Sigmoid colon (tissue), 4 donors: Measurements from ENCODE around the gene DGLUCY.

ENCODE experiments used
- CTCF ChIP-seq, 4 experiments: fragments of 450-650 bp in 3 of 4; fragments of 200-600 bp in 1 of 4; IDR thresholded peaks; one replicate each; pipeline ENCODE4 v1.5.1; 2016 to 2019; ENCODE audit warnings: antibody characterized with exemption in 4 of 4, mild to moderate bottlenecking in 3 of 4, moderate library complexity in 2 of 4
- EP300 ChIP-seq, 4 donors: sonication (generic); formaldehyde crosslinking; IDR thresholded peaks; one replicate each; pipeline ENCODE4 v1.6.1; 2017; ENCODE audit warnings: antibody characterized with exemption in 4 of 4

DNA sequence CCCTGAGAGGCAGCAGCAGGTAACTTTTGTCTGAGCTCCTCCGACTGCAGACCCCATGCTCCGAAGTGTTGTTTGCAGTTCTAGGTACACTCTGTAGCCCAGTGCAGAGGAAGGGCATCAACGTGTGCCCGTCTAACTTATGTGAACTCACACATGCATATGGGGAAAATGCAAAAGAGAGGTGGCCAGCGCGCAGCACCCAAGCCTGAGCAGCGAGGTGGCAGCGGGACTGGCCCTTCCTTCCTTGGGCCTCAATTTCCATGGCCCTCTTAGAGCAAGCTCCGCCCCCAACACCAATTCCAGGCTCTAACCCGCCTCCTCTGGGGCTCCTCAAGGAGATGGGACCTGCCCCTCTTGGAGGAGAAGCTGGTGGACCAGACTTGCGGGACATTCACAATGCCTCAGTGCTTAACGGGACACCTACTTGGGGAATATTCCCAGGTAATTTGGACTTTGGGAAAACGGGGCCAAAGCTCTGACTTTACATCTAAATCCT is 102.9 kb downstream of the DGLUCY start:
- no peak for TF ChIP-seq CTCF (IDR thresholded peaks at IDR 0.05)
- no peak for TF ChIP-seq EP300 (IDR thresholded peaks at IDR 0.05)
